ENCODE measurements around the gene LDLRAD4.

The LDLRAD4 gene

GRCh38 chr18:13555865-13556264 is 337.3 kb downstream of the LDLRAD4 start:
- DNase-seq (ENCODE audit: low read depth), result no peak
- no peak for TF ChIP-seq CTCF (conservative IDR thresholded peaks at IDR 0.05; ENCODE audit: low read depth, low read length)
- H3K4me3 ChIP-seq (ENCODE audit: low read length), result no peak overlapping the region

GRCh38 chr18:13556502-13556901 is 337.9 kb downstream of the LDLRAD4 start:
- no peak for DNase-seq (ENCODE audit: low read depth)
- TF ChIP-seq CTCF (conservative IDR thresholded peaks at IDR 0.05; ENCODE audit: low read depth, low read length), result no peak
- H3K4me3 ChIP-seq (ENCODE audit: low read length), result no peak overlapping the region

- DNase-seq (ENCODE audit: low read depth), result no peak
- peak; percentile 76 for TF ChIP-seq CTCF (conservative IDR thresholded peaks at IDR 0.05; ENCODE audit: low read depth, low read length)
- no peak overlapping the region for H3K4me3 ChIP-seq (ENCODE audit: low read length)
Observed at GRCh38 chr18:13558124-13558523, 339.6 kb downstream of the LDLRAD4 start.

GRCh38 chr18:13558790-13559189 is 340.2 kb downstream of the LDLRAD4 start:
- H3K4me3 ChIP-seq (ENCODE audit: low read length), result no peak overlapping the region
- no peak for TF ChIP-seq CTCF (conservative IDR thresholded peaks at IDR 0.05; ENCODE audit: low read depth, low read length)

GRCh38 chr18:13559754-13560153 is 341.2 kb downstream of the LDLRAD4 start:
- TF ChIP-seq CTCF (conservative IDR thresholded peaks at IDR 0.05; ENCODE audit: low read depth, low read length), result no peak
- no peak overlapping the region for H3K4me3 ChIP-seq (ENCODE audit: low read length)
- no peak for DNase-seq (ENCODE audit: low read depth)

More at GRCh38 chr18:13558790-13559189, 340.2 kb downstream of the LDLRAD4 start:
- DNase-seq (ENCODE audit: low read depth), result no peak

- no peak for TF ChIP-seq CTCF (conservative IDR thresholded peaks at IDR 0.05; ENCODE audit: low read depth, low read length)
- DNase-seq (ENCODE audit: low read depth), result no peak
- no peak overlapping the region for H3K4me3 ChIP-seq (ENCODE audit: low read length)
Observed at GRCh38 chr18:13560306-13560705, 341.7 kb downstream of the LDLRAD4 start.

- TF ChIP-seq CTCF (conservative IDR thresholded peaks at IDR 0.05; ENCODE audit: low read depth, low read length), result no peak
- H3K4me3 ChIP-seq (ENCODE audit: low read length), result no peak overlapping the region
- no peak for DNase-seq (ENCODE audit: low read depth)
Observed at GRCh38 chr18:13562494-13563029, 344.0 kb downstream of the LDLRAD4 start.

All from retinal pigment epithelial cell (primary cell).